Measurements from ENCODE around the gene LGR6.

DNA sequence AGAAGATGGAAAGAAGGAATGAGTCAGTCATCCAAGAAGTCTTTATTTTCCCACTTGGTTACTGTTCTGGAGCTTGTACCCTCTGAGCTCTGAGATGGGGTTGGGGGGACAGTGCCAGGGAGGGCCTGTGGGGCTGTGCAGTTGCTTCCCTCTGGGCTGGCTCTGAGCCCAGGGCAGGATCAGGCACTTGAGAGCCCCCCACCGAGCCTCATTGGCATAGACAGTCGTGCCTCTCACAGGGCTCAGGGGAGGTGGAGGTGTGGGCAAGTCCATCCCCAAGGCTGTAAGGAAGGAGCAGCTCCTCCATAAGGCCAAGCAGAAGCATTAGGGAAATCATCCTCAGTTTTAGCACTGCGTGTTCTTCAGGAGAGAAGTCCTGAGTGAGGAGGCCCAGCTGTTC, 46.6 kb upstream of the LGR6 start:
- TF ChIP-seq POLR2A (IDR thresholded peaks at IDR 0.05; ENCODE audit: extremely low read depth, insufficient read length) = no peak
- TF ChIP-seq, protein P1, sequence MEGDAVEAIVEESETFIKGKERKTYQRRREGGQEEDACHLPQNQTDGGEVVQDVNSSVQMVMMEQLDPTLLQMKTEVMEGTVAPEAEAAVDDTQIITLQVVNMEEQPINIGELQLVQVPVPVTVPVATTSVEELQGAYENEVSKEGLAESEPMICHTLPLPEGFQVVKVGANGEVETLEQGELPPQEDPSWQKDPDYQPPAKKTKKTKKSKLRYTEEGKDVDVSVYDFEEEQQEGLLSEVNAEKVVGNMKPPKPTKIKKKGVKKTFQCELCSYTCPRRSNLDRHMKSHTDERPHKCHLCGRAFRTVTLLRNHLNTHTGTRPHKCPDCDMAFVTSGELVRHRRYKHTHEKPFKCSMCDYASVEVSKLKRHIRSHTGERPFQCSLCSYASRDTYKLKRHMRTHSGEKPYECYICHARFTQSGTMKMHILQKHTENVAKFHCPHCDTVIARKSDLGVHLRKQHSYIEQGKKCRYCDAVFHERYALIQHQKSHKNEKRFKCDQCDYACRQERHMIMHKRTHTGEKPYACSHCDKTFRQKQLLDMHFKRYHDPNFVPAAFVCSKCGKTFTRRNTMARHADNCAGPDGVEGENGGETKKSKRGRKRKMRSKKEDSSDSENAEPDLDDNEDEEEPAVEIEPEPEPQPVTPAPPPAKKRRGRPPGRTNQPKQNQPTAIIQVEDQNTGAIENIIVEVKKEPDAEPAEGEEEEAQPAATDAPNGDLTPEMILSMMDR (IDR thresholded peaks at IDR 0.05; ENCODE audit: low read depth, low read length) = no peak
- no peak for TF ChIP-seq MYC (IDR thresholded peaks at IDR 0.05; ENCODE audit: low read depth, low read length)

Measured in NB4 (cell line).